GM19463 (cell line): ENCODE data around the gene CHAC2.
A peak's percentile ranks its signal among the peaks of the same experiment; 100 is the strongest.
"Not testable (repeated sequence)": the region's sequence is repeated elsewhere in the genome, so short reads cannot be mapped to it uniquely, and the experiment has no call there.

Source experiments
- ATAC-seq: cut with Tn5 transposase; IDR thresholded peaks from one replicate; pipeline ENCODE4 v1.9.1; 2021; ENCODE audit warnings: mild to moderate bottlenecking, moderate library complexity; ENCODE audit not compliant: unreplicated experiment

CHAC2 gene

DNA sequence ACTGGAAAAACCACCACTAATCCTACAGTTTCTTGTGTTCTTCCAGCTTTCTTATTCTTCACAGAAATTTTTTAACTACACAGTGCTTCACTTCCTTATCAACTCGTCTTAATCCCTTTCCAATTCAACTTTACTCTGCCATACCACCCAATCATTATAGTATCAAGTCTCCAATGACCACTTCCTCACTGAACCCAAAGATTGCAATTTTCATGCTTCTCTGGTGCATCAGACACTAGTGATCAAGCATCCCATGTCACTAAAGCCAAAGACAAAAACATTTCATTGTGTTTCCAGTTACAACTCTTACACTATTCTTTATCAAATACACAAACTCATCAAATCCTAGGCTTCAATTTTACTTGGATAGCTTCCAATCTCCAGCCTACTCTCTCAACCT lies 9.5 kb downstream of the CHAC2 start:
- ATAC-seq, result no peak

DNA sequence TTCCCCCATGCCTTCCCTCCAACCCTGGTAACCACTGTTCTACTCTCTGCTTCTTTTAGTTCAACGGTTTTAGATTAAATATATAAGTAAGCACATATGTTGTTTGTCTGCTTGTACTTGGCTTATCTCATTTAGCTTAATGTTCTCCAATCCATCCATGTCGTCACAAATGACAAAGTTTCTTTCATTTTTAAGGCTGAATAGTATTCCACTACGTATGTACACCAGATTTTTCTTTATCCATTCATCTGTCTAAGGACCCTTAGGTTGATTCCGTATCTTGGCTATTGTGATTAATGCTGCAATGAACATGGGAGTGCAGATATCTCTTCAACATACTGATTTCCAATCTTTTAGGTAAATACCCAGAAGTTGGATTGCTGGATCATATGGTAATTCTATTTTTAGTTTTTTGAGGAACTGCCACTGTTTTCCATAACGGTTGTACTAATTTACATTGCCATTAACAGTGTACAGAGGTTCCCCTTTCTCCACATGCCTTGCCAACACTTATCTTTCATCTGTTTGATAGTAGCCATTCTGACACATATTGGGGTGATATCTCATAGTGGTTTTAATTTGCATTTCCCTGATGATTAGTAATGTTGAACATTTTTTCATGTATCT lies 11.0 kb downstream of the CHAC2 start:
- ATAC-seq, result no peak

DNA sequence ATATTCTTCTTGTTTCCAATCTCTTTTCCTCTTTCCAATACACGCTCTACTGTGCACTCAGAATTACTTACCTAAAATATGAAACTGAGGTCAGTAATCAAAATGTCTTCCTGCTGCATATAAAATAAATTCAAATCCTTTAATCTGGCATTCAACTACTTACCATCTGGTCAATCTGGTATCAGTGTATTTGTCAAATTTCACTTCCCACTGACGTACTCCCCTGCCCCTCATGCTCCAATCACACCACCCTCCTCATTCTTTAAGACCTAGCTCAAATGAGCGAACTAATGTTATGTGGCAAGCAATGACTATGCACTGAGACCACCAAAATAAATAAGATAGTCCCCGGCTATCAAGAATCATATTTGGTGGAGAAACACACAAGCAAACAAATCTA lies 12.5 kb downstream of the CHAC2 start:
- ATAC-seq, result no peak

GRCh38 chr2:53782676-53783075 lies 15.1 kb downstream of the CHAC2 start:
- no peak for ATAC-seq

- ATAC-seq, result no peak
Observed at GRCh38 chr2:53784436-53784835, 16.8 kb downstream of the CHAC2 start.

DNA sequence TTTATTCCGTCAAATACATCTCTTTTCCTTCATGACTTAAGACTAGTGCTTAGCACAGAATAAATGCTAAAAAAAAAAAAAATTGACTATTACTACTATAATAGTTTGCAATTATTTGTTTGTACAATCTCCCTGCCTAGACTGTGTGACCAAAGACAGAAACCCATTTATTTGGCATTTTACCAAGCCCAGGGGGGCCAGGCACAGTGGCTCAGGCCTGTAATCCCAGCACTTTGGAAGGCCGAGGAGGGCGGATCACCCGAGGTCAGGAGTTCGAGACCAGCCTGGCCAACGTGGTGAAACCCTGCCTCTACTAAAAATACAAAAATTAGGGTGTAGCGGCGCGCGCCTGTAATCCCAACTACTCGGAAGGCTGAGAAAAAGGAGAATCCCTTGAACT lies 17.8 kb downstream of the CHAC2 start:
- no peak for ATAC-seq

- peak; percentile 7 for ATAC-seq
Observed at GRCh38 chr2:53786352-53786704, 18.7 kb downstream of the CHAC2 start.

GRCh38 chr2:53786705-53787613 lies 19.4 kb downstream of the CHAC2 start, which contains the start of the genes ASB3 and ERLEC1:
TSS of gene ASB3 (minus strand) at chr2:53786953. CDS start at chr2:53765572, 21,381 bp downstream.
TSS of gene ERLEC1 (plus strand) at chr2:53787044. CDS start at chr2:53787211, 167 bp downstream.
- peak; percentile 96 for ATAC-seq

DNA sequence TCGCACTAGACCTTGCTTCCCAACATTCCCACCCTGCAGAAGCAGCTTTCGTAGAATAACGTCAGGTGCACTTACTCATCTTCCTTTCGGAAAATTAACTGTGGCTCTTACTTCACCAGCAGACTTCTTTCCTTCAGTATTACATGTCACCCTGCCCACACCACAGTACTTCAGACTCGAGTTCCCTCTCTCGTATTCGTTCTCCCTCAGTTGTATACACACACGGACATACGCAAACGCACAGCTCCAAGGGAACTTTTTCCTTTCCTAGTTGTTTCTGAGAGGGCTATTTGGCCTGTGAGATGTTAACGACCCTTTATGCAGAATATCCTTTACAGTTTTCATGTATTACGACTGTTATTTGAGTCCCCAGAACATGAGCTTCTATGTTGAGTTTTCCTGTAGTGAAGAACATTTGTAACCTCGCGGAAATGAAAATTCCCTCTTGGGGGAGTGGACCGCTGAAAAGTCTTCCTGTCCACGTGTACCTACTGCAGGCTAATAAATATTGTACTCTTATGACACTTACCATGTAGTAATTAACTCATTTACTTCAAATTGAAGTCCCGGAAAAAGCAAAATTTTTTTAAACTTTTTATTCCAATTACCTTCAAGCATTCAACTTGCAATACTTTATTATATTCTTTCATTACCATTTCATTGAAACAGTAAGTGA lies 20.1 kb downstream of the CHAC2 start:
- no peak for ATAC-seq

- ATAC-seq, result no peak
Observed at GRCh38 chr2:53793261-53793660, 25.7 kb downstream of the CHAC2 start.

- ATAC-seq, result no peak
Observed at GRCh38 chr2:53793821-53794220, 26.2 kb downstream of the CHAC2 start.

DNA sequence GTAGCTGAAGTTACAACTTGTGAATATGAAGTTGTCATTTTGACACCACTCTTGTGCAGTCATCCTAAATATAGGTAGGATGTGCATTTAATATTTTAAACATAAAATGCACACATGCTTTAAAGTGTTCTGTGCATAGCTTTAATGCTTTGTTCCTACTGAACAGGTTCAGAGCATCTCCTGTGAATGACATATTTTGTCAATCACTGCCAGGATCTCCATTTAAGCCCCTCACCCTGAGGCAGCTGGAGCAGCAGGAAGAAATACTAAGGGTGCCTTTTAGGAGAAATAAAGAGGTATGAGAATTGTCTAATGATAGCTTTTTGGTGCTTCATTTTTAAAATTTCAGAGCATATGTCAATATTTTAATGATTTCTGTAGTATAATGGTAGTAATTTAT lies 33.9 kb downstream of the CHAC2 start:
- no peak for ATAC-seq

DNA sequence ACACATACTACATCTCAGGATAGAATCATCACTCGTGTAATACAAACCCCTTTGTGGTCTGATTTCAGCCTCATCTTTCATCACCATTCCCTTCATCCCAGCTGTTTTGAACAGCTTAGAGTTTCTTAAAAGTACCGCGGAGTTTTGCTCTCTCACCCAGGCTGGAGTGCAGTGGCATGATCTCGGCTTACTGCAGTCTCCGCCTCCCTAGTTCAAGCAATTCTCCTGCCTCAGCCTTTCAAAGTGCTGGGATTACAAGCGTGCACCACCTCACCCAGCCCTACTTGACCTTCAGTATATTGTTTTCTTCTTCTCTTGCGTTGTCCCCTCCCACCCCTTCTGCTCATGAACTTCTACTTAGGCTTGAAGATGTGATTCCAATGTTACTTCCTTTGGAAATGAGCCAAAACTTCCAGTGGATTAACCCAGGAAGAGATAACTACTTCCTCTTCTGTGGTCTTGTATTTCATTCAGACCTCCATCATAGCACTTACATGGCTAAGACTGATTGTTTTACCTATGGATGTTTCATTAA lies 35.1 kb downstream of the CHAC2 start:
- ATAC-seq, result no peak

DNA sequence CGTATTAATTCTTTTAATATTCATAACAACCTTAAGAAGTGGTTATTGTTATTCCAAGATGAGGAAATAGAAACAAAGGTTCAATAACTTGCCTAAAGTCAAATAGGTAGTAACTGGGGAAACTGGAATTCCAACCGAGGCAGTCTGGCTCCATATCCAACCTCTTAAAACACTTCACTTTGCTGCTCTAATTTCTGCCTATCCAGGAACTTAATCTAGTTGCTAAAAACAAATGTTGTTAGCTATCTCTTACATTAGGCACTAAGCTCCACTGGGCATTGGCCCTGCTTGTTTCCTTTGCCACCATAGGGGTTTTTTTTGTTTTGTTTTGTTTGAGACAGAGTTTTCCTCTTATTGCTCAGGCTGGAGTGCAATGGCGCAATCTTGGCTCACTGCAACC lies 44.0 kb downstream of the CHAC2 start:
- no peak for ATAC-seq

GRCh38 chr2:53813151-53813550 lies 45.5 kb downstream of the CHAC2 start:
- ATAC-seq, result no peak

DNA sequence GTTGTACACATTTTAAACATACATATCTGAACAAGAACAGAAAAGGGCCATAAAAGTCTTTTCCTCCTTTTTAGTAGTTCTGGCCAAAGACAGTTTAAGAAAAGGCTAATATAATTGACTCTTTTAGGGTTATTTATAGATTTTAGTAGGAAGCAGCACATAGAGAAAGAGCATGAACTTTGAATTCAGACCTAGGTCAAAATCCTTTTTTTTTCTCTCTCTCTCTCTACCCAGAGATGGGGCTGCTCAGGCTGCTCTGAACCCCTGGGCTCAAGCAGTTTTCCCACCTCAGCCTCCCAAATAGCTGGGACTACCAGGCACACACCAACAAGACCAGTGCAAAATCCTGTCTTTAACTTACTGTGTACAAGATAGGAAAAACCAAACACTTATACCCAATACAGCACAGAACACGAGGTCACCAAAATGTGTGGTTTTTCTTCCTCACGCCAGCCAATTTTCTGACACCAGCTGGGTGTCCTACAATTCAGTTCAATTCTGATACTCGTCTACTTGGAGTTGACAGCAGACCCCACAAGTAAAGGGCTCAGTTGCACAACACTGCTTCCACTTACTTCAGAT lies 51.3 kb downstream of the CHAC2 start:
- no peak for ATAC-seq

- no peak for ATAC-seq
Observed at GRCh38 chr2:53819634-53820033, 52.0 kb downstream of the CHAC2 start.

GRCh38 chr2:53820048-53820447 lies 52.4 kb downstream of the CHAC2 start:
- ATAC-seq, result no peak

GRCh38 chr2:53820711-53821110 lies 53.1 kb downstream of the CHAC2 start:
- ATAC-seq, result no peak

- no peak for ATAC-seq
Observed at GRCh38 chr2:53821810-53822209, 54.2 kb downstream of the CHAC2 start.

DNA sequence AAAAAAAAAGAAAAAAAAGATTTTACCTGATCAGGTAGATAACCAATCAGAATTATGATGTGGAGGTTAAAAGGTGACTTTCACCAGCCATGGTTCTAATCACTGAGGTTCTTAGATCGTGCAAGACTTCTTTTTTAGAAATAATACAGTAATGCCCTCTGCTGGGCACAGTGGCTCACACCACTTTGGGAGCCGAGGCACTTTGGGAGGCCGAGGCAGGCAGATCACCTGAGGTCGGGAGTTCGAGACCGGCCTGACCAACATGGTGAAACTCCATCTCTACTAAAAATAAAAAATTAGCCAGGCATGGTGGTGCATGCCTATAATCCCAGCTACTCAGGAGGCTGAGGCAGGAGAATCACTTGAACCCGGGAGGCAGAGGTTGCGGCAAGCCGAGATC lies 56.0 kb downstream of the CHAC2 start:
- ATAC-seq, result not testable (repeated sequence)
